ENCODE results near the gene DAZL. TPM values are rescaled to one million over a fixed set of nuclear protein-coding genes. Genes with fewer than 3 reads are reported as not detected.

DAZL gene
- total RNA-seq, 1 experiment from 2014 or later, result not detected

GRCh38 chr3:16584880-16585279 is 20.3 kb downstream of the DAZL start:
- DNase-seq (ENCODE audit: low read depth in 1 of 2, low spot score in 2 of 2), result no peak
- H3K4me1 ChIP-seq (replicated peaks), result no peaks in the 10 kb centered on the region
- no peaks in the 10 kb centered on the region for H3K36me3 ChIP-seq
- no peaks in the 10 kb centered on the region; the same call in 1 of the 2 replicates for H3K27me3 ChIP-seq (replicated peaks)
- H3K9me3 ChIP-seq (replicated peaks), result no peaks in the 10 kb centered on the region
- H3K4me3 ChIP-seq, result no peak overlapping the region
- H3K27ac ChIP-seq, result no peak overlapping the region

GRCh38 chr3:16583551-16583950 is 21.7 kb downstream of the DAZL start:
- no peaks in the 10 kb centered on the region for H3K27me3 ChIP-seq (replicated peaks)
- H3K27ac ChIP-seq, result no peak overlapping the region
- H3K9me3 ChIP-seq (replicated peaks), result no peaks in the 10 kb centered on the region
- no peak overlapping the region for H3K4me3 ChIP-seq
- no peak for DNase-seq (ENCODE audit: low read depth in 1 of 2, low spot score in 2 of 2)
- no peaks in the 10 kb centered on the region for H3K4me1 ChIP-seq (replicated peaks)
- no peaks in the 10 kb centered on the region for H3K36me3 ChIP-seq

GRCh38 chr3:16570113-16570512 is 35.1 kb downstream of the DAZL start:
- no peak overlapping the region for H3K4me3 ChIP-seq
- H3K27me3 ChIP-seq (replicated peaks), result no peaks in the 10 kb centered on the region
- no peak for DNase-seq (ENCODE audit: low read depth in 1 of 2, low spot score in 2 of 2)
- H3K4me1 ChIP-seq (replicated peaks), result no peaks in the 10 kb centered on the region
- no peaks in the 10 kb centered on the region for H3K9me3 ChIP-seq (replicated peaks)
- H3K27ac ChIP-seq, result no peak overlapping the region
- no peaks in the 10 kb centered on the region for H3K36me3 ChIP-seq

GRCh38 chr3:16568532-16568931 is 36.7 kb downstream of the DAZL start:
- Histone ChIP-seq H3K9me3 (replicated peaks) (no peaks in the 10 kb centered on the region), H3K27ac (no peak overlapping the region), H3K4me3 (no peak overlapping the region), H3K36me3 (no peaks in the 10 kb centered on the region), H3K4me1 (replicated peaks) (no peaks in the 10 kb centered on the region), H3K27me3 (replicated peaks) (no peaks in the 10 kb centered on the region)
- DNase-seq (ENCODE audit: low read depth in 1 of 2, low spot score in 2 of 2), result no peak

- Histone ChIP-seq H3K4me1 (replicated peaks) (no peaks in the 10 kb centered on the region), H3K36me3 (no peaks in the 10 kb centered on the region), H3K27me3 (replicated peaks) (no peaks in the 10 kb centered on the region), H3K9me3 (replicated peaks) (no peaks in the 10 kb centered on the region), H3K27ac (no peak overlapping the region), H3K4me3 (no peak overlapping the region)
- DNase-seq (ENCODE audit: low read depth in 1 of 2, low spot score in 2 of 2), result no peak
Observed at GRCh38 chr3:16568115-16568514, 37.1 kb downstream of the DAZL start.

- H3K27me3 ChIP-seq (replicated peaks), result no peaks in the 10 kb centered on the region
- no peak overlapping the region for H3K27ac ChIP-seq
- no peak for DNase-seq (ENCODE audit: low read depth in 1 of 2, low spot score in 2 of 2)
- H3K4me3 ChIP-seq, result no peak overlapping the region
- no peaks in the 10 kb centered on the region for H3K4me1 ChIP-seq (replicated peaks)
- H3K36me3 ChIP-seq, result no peaks in the 10 kb centered on the region
- H3K9me3 ChIP-seq (replicated peaks), result no peaks in the 10 kb centered on the region
Observed at GRCh38 chr3:16559653-16560365, 45.4 kb downstream of the DAZL start.

- Histone ChIP-seq H3K27me3 (replicated peaks) (no peaks in the 10 kb centered on the region), H3K4me1 (replicated peaks) (peaks cover 4% of the 10 kb centered on the region)
Observed at GRCh38 chr3:16554126-16554525, 51.1 kb downstream of the DAZL start.

GRCh38 chr3:16552757-16553156 is 52.5 kb downstream of the DAZL start:
- Histone ChIP-seq H3K36me3 (no peaks in the 10 kb centered on the region), H3K27me3 (replicated peaks) (no peaks in the 10 kb centered on the region), H3K4me3 (no peak overlapping the region), H3K27ac (no peak overlapping the region), H3K9me3 (replicated peaks) (no peaks in the 10 kb centered on the region), H3K4me1 (replicated peaks) (peaks cover 12% of the 10 kb centered on the region)
- DNase-seq (ENCODE audit: low read depth in 1 of 2, low spot score in 2 of 2), result no peak

More at GRCh38 chr3:16554126-16554525, 51.1 kb downstream of the DAZL start:
- H3K9me3 ChIP-seq (replicated peaks), result no peaks in the 10 kb centered on the region
- H3K27ac ChIP-seq, result no peak overlapping the region
- DNase-seq (ENCODE audit: low read depth in 1 of 2, low spot score in 2 of 2), result no peak
- no peaks in the 10 kb centered on the region for H3K36me3 ChIP-seq
- no peak overlapping the region for H3K4me3 ChIP-seq

- no peak overlapping the region for H3K27ac ChIP-seq
- H3K36me3 ChIP-seq, result no peaks in the 10 kb centered on the region
- H3K4me3 ChIP-seq, result no peak overlapping the region
- DNase-seq (ENCODE audit: low read depth in 1 of 2, low spot score in 2 of 2), result no peak
- H3K27me3 ChIP-seq (replicated peaks), result no peaks in the 10 kb centered on the region
- peaks cover 12% of the 10 kb centered on the region for H3K4me1 ChIP-seq (replicated peaks)
- H3K9me3 ChIP-seq (replicated peaks), result no peaks in the 10 kb centered on the region
Observed at GRCh38 chr3:16551342-16551976, 53.8 kb downstream of the DAZL start.

GRCh38 chr3:16550676-16551341 is 54.4 kb downstream of the DAZL start:
- H3K9me3 ChIP-seq (replicated peaks), result no peaks in the 10 kb centered on the region
- no peaks in the 10 kb centered on the region for H3K36me3 ChIP-seq
- peak; percentile 69 to 76 for DNase-seq (ENCODE audit: low read depth in 1 of 2, low spot score in 2 of 2)
- no peaks in the 10 kb centered on the region for H3K27me3 ChIP-seq (replicated peaks)
- H3K4me3 ChIP-seq, result no peak overlapping the region
- no peak overlapping the region for H3K27ac ChIP-seq
- peaks cover 12% of the 10 kb centered on the region for H3K4me1 ChIP-seq (replicated peaks)

GRCh38 chr3:16550305-16550675 is 54.9 kb downstream of the DAZL start:
- Histone ChIP-seq H3K4me3 (no peak overlapping the region), H3K9me3 (replicated peaks) (no peaks in the 10 kb centered on the region), H3K27ac (no peak overlapping the region), H3K27me3 (replicated peaks) (no peaks in the 10 kb centered on the region), H3K4me1 (replicated peaks) (peaks cover 12% of the 10 kb centered on the region), H3K36me3 (no peaks in the 10 kb centered on the region)
- no peak for DNase-seq (ENCODE audit: low read depth in 1 of 2, low spot score in 2 of 2)

GRCh38 chr3:16548721-16549120 is 56.5 kb downstream of the DAZL start:
- H3K4me1 ChIP-seq (replicated peaks), result peaks cover 12% of the 10 kb centered on the region
- no peaks in the 10 kb centered on the region for H3K36me3 ChIP-seq
- H3K27me3 ChIP-seq (replicated peaks), result no peaks in the 10 kb centered on the region
- peak overlapping the region; percentile 67 for H3K27ac ChIP-seq
- H3K4me3 ChIP-seq, result no peak overlapping the region
- no peaks in the 10 kb centered on the region for H3K9me3 ChIP-seq (replicated peaks)
- DNase-seq (ENCODE audit: low read depth in 1 of 2, low spot score in 2 of 2), result peak; percentile 64 to 70

GRCh38 chr3:16547561-16548357 is 57.5 kb downstream of the DAZL start:
- H3K36me3 ChIP-seq, result no peaks in the 10 kb centered on the region
- H3K27ac ChIP-seq, result peak overlapping the region; percentile 67
- no peaks in the 10 kb centered on the region for H3K9me3 ChIP-seq (replicated peaks)
- H3K27me3 ChIP-seq (replicated peaks), result no peaks in the 10 kb centered on the region
- peaks cover 12% of the 10 kb centered on the region for H3K4me1 ChIP-seq (replicated peaks)
- DNase-seq (ENCODE audit: low read depth in 1 of 2, low spot score in 2 of 2), result no peak
- H3K4me3 ChIP-seq, result no peak overlapping the region
